Neural progenitor cell (in vitro differentiated cells): ENCODE measurements around the gene SDHA. TPM values are rescaled to one million over a fixed set of nuclear protein-coding genes. Genes with fewer than 3 reads are reported as not detected.
"Not testable (repeated sequence)": the region's sequence is repeated elsewhere in the genome, so short reads cannot be mapped to it uniquely, and the experiment has no call there.

Source experiments
- DNase-seq: peaks from one replicate; pipeline ENCODE4 v3.0.0-alpha.2; 2016; ENCODE audit warnings: low spot score
- H2AFZ ChIP-seq: fragments of 200-600 bp; sonication (generic); replicated peaks from 2 replicates; pipeline ENCODE4 v1.6.1; 2016; ENCODE audit warnings: antibody characterized with exemption
- H3F3A ChIP-seq: fragments of 200-600 bp; sonication (generic); 2 replicates; pipeline ENCODE4 v1.6.1; 2016; ENCODE audit warnings: antibody characterized with exemption, low read depth
- H3K27ac ChIP-seq: fragments of 200-600 bp; sonication (generic); 2 replicates; pipeline ENCODE4 v1.5.1; 2016; ENCODE audit warnings: mild to moderate bottlenecking
- H3K27me3 ChIP-seq: fragments of 200-600 bp; sonication (generic); 2 replicates; pipeline ENCODE4 v1.6.1; 2016; ENCODE audit warnings: mild to moderate bottlenecking, moderate library complexity
- H3K36me3 ChIP-seq: fragments of 200-600 bp; sonication (generic); 2 replicates; pipeline ENCODE4 v1.5.1; 2016
- H3K4me1 ChIP-seq: fragments of 200-600 bp; sonication (generic); 2 replicates; pipeline ENCODE4 v1.6.1; 2016; ENCODE audit warnings: mixed run types
- H3K4me2 ChIP-seq: fragments of 200-600 bp; sonication (generic); 2 replicates; pipeline ENCODE4 v1.6.1; 2016
- H3K4me3 ChIP-seq: fragments of 200-600 bp; sonication (generic); 2 replicates; pipeline ENCODE4 v1.5.1; 2016
- H3K79me2 ChIP-seq: fragments of 200-600 bp; sonication (generic); 2 replicates; pipeline ENCODE4 v1.6.1; 2016; ENCODE audit warnings: low read depth
- H3K9ac ChIP-seq: fragments of 200-600 bp; sonication (generic); 2 replicates; pipeline ENCODE4 v1.6.1; 2016
- H3K9me3 ChIP-seq: fragments of 200-600 bp; sonication (generic); 2 replicates; pipeline ENCODE4 v1.5.1; 2016; ENCODE audit warnings: low read depth
- H4K20me1 ChIP-seq: fragments of 200-600 bp; sonication (generic); 2 replicates; pipeline ENCODE4 v1.6.1; 2016; ENCODE audit warnings: low read depth
- H3K27ac Mint-ChIP-seq: 3 replicates; pipeline ENCODE4 v1.8.0; 2021; ENCODE audit warnings: mixed read lengths
- H3K27me3 Mint-ChIP-seq: 2 replicates; pipeline ENCODE4 v1.8.0; 2022; ENCODE audit warnings: low read depth, mild to moderate bottlenecking, inconsistent platforms, moderate library complexity, mixed read lengths; ENCODE audit not compliant: insufficient read depth
- H3K36me3 Mint-ChIP-seq: 3 replicates; pipeline ENCODE4 v1.8.0; 2021; ENCODE audit warnings: mixed read lengths
- H3K4me1 Mint-ChIP-seq: 3 replicates; pipeline ENCODE4 v1.8.0; 2021; ENCODE audit warnings: mixed read lengths
- H3K4me3 Mint-ChIP-seq: 3 replicates; pipeline ENCODE4 v1.8.0; 2021; ENCODE audit warnings: mild to moderate bottlenecking, moderate library complexity, mixed read lengths
- H3K9me3 Mint-ChIP-seq: 3 replicates; pipeline ENCODE4 v1.8.0; 2020; ENCODE audit warnings: mixed read lengths
- EZH2 ChIP-seq: fragments of 200-600 bp; sonication (generic); IDR thresholded peaks from 2 replicates; pipeline ENCODE4 v1.6.1; 2017; ENCODE audit warnings: antibody characterized with exemption, mild to moderate bottlenecking, moderate library complexity
- EZH2phosphoT487 ChIP-seq: fragments of 200-600 bp; sonication (generic); IDR thresholded peaks from 2 replicates; pipeline ENCODE4 v1.6.1; 2017; ENCODE audit warnings: antibody characterized with exemption
- total RNA-seq: library from RNA; depleted of rRNA; stranded (reverse); fragments of >200 nt; gene quantifications from 2 replicates; pipeline ENCODE4 v1.2.3, GENCODE V29; 2015; ENCODE audit warnings: low replicate concordance
- TF ChIP-seq, protein P1 (sequence below): fragments of 200-600 bp; sonication (generic); IDR thresholded peaks from 2 replicates; pipeline ENCODE4 v1.5.1; 2017; ENCODE audit warnings: antibody characterized with exemption, mild to moderate bottlenecking

Gene SDHA
- total RNA-seq, 1 donor from 2014 or later, result 47.1 TPM

DNA sequence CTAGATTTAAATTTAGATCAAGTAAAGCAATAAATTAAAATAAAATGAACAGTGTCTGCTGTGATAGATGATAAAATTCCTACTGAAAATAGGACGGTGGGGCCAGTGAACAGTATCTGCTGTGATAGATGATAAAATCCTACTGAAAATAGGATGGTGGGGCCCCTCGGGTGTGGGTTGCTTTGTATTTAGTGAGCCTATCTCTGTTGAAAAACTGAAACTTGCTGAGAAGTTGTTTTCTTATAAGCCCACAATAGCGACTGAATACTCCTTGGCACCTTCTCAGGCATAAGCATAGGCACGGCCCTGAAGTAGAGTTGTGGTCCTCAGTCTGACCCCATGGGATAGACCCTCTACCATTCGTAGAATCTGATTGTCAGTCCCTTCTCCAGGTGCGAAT lies 5.7 kb downstream of the SDHA start:
- no peak overlapping the region for H3K4me3 ChIP-seq
- Mint-ChIP-seq H3K27me3 (peaks cover 4% of the 10 kb centered on the region), H3K36me3 (peaks cover 24% of the 10 kb centered on the region), H3K4me1 (peaks cover 17% of the 10 kb centered on the region), H3K4me3 (no peak overlapping the region), H3K9me3 (no peaks in the 10 kb centered on the region), H3K27ac (no peak overlapping the region)
- H3K4me1 ChIP-seq, result peaks cover 12% of the 10 kb centered on the region
- H3K27me3 ChIP-seq, result no peaks in the 10 kb centered on the region
- H2AFZ ChIP-seq, result no peak overlapping the region
- no peak for DNase-seq
- H3F3A ChIP-seq, result no peaks in the 10 kb centered on the region
- H3K27ac ChIP-seq, result no peak overlapping the region
- H3K9me3 ChIP-seq, result no peaks in the 10 kb centered on the region
- TF ChIP-seq EZH2 (no peak), EZH2phosphoT487 (no peak)
- TF ChIP-seq, protein P1, sequence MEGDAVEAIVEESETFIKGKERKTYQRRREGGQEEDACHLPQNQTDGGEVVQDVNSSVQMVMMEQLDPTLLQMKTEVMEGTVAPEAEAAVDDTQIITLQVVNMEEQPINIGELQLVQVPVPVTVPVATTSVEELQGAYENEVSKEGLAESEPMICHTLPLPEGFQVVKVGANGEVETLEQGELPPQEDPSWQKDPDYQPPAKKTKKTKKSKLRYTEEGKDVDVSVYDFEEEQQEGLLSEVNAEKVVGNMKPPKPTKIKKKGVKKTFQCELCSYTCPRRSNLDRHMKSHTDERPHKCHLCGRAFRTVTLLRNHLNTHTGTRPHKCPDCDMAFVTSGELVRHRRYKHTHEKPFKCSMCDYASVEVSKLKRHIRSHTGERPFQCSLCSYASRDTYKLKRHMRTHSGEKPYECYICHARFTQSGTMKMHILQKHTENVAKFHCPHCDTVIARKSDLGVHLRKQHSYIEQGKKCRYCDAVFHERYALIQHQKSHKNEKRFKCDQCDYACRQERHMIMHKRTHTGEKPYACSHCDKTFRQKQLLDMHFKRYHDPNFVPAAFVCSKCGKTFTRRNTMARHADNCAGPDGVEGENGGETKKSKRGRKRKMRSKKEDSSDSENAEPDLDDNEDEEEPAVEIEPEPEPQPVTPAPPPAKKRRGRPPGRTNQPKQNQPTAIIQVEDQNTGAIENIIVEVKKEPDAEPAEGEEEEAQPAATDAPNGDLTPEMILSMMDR, result no peak
- H3K36me3 ChIP-seq, result peaks cover under 1% of the 10 kb centered on the region
- peaks cover 49% of the 10 kb centered on the region for H3K79me2 ChIP-seq
- H4K20me1 ChIP-seq, result peaks cover 46% of the 10 kb centered on the region
- H3K4me2 ChIP-seq, result no peak overlapping the region
- H3K9ac ChIP-seq, result no peak overlapping the region

DNA sequence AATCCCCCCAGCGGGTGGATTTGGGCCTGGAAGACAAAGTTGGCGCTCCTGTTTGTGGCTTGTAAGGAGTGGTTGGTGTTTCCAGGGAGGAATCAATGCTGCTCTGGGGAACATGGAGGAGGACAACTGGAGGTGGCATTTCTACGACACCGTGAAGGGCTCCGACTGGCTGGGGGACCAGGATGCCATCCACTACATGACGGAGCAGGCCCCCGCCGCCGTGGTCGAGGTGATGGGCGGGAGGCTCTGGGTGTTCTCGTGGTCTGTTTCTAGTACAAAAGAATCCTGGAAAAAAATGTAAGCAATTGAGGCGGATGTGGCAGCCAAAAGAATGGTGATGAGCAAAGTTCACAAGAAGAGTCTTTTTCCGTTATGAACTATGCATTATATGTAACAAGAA lies 7.2 kb downstream of the SDHA start:
- no peaks in the 10 kb centered on the region for H3K4me1 ChIP-seq
- H3K4me2 ChIP-seq, result no peak overlapping the region
- TF ChIP-seq, protein P1, result no peak
- TF ChIP-seq EZH2 (no peak), EZH2phosphoT487 (no peak)
- no peaks in the 10 kb centered on the region for H3F3A ChIP-seq
- peaks cover 31% of the 10 kb centered on the region for H3K36me3 Mint-ChIP-seq
- H3K9me3 Mint-ChIP-seq, result no peaks in the 10 kb centered on the region
- no peak overlapping the region for H2AFZ ChIP-seq
- peaks cover 34% of the 10 kb centered on the region for H3K79me2 ChIP-seq
- H3K9ac ChIP-seq, result no peak overlapping the region
- DNase-seq, result no peak
- peaks cover 31% of the 10 kb centered on the region for H4K20me1 ChIP-seq
- H3K4me3 Mint-ChIP-seq, result no peak overlapping the region
- no peak overlapping the region for H3K27ac ChIP-seq
- no peak overlapping the region for H3K4me3 ChIP-seq
- H3K27ac Mint-ChIP-seq, result no peak overlapping the region
- H3K36me3 ChIP-seq, result peaks cover 8% of the 10 kb centered on the region
- no peaks in the 10 kb centered on the region for H3K9me3 ChIP-seq
- H3K27me3 ChIP-seq, result no peaks in the 10 kb centered on the region
- H3K27me3 Mint-ChIP-seq, result peaks cover 2% of the 10 kb centered on the region
- peaks cover 6% of the 10 kb centered on the region for H3K4me1 Mint-ChIP-seq

DNA sequence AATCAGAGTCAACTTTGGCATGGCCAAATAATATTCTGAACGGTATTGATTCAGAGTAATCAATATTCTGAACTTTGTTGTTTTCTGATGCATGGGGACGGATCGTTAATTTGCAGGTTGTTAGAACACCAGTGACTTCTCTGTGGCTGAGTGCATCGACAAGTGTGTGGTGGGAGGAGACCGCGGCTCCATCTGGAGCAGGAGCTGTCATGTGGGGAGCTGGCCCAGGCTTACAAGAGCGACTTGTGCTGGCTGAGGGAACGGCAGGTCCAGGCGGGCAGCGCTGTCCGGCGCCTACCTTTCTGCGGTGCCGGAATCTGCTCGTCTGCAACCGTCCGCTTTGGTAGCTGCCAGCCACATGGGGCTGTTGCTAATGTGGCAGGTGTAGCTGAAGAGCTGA lies 9.3 kb downstream of the SDHA start:
- not testable (repeated sequence) for H3K4me3 ChIP-seq, H3K27me3 ChIP-seq, H3K27me3 Mint-ChIP-seq, H3K9me3 ChIP-seq, H2AFZ ChIP-seq, H3K27ac Mint-ChIP-seq, H3K4me1 ChIP-seq, H3K4me3 Mint-ChIP-seq, H3K4me2 ChIP-seq, H3K4me1 Mint-ChIP-seq, H3K9me3 Mint-ChIP-seq, H3K27ac ChIP-seq, DNase-seq, H3F3A ChIP-seq, H3K9ac ChIP-seq, H3K36me3 ChIP-seq
- H4K20me1 ChIP-seq, result peaks cover 10% of the 10 kb centered on the region
- peaks cover 39% of the 10 kb centered on the region for H3K36me3 Mint-ChIP-seq
- H3K79me2 ChIP-seq, result peaks cover 13% of the 10 kb centered on the region

DNA sequence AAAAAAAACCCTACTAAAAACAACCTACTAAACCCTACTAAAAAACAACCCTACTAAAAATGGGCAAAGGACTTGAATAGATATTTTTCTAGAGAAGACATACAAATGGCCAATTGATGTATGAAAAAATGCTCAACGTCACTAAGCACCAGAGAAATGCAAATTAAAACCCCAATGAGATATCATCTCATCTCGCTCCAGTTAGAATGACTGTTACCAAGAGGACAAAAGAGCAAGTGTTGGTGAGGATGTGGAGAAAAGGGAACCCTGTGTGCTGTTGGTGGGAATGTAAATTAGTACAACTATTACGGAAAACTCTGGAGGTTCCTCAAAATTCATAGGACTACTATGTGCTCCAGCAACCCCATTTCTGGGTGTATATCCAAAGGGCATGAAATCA lies 10.8 kb downstream of the SDHA start:
- no peaks in the 10 kb centered on the region for H3K4me1 Mint-ChIP-seq
- no peaks in the 10 kb centered on the region for H3K79me2 ChIP-seq
- TF ChIP-seq EZH2 (no peak), EZH2phosphoT487 (no peak)
- TF ChIP-seq, protein P1, result no peak
- H3F3A ChIP-seq, result no peaks in the 10 kb centered on the region
- no peak overlapping the region for H2AFZ ChIP-seq
- no peaks in the 10 kb centered on the region for H3K9me3 Mint-ChIP-seq
- peaks cover 2% of the 10 kb centered on the region for H3K27me3 Mint-ChIP-seq
- DNase-seq, result no peak
- H3K36me3 ChIP-seq, result peaks cover 8% of the 10 kb centered on the region
- H3K27ac Mint-ChIP-seq, result no peak overlapping the region
- H3K9ac ChIP-seq, result no peak overlapping the region
- H3K36me3 Mint-ChIP-seq, result peaks cover 45% of the 10 kb centered on the region
- no peaks in the 10 kb centered on the region for H3K27me3 ChIP-seq
- no peak overlapping the region for H3K4me3 Mint-ChIP-seq
- no peaks in the 10 kb centered on the region for H3K4me1 ChIP-seq
- no peaks in the 10 kb centered on the region for H3K9me3 ChIP-seq
- H4K20me1 ChIP-seq, result peaks cover 4% of the 10 kb centered on the region
- H3K4me3 ChIP-seq, result no peak overlapping the region
- H3K27ac ChIP-seq, result no peak overlapping the region
- no peak overlapping the region for H3K4me2 ChIP-seq
